ENCODE measurements around the gene RFX7.
"Not testable (repeated sequence)": the region's sequence is repeated elsewhere in the genome, so short reads cannot be mapped to it uniquely, and the experiment has no call there.

Gene RFX7

GRCh38 chr15:56207711-56208110 lies 36.0 kb downstream of the RFX7 start:
- Histone ChIP-seq H3K18ac (ENCODE audit: low read length) (no peak overlapping the region), H2AK5ac (ENCODE audit: low read depth, low read length) (no peak overlapping the region), H2AFZ (ENCODE audit: low read length) (no peak overlapping the region)

GRCh38 chr15:56207092-56207491 lies 36.6 kb downstream of the RFX7 start:
- no peak overlapping the region for H3K27ac ChIP-seq (replicated peaks; ENCODE audit: low read length)
- no peak overlapping the region for H2BK15ac ChIP-seq (ENCODE audit: low read length)
- no peaks in the 10 kb centered on the region for H3K4me1 ChIP-seq (ENCODE audit: control insufficient read depth in 2 of 2, insufficient read depth in 1 of 2, low read depth in 1 of 2, low read length in 2 of 2)
- no peak for DNase-seq (ENCODE audit: low spot score)
- no peak overlapping the region for H2BK12ac ChIP-seq (ENCODE audit: low read length)
- H3K79me1 ChIP-seq (ENCODE audit: low read depth, low read length): peaks cover 3% of the 10 kb centered on the region
- no peak overlapping the region for H3K4ac ChIP-seq (ENCODE audit: low read length)
- H3K14ac ChIP-seq (ENCODE audit: low read length): no peak overlapping the region
- no peak overlapping the region for H3K4me2 ChIP-seq (ENCODE audit: insufficient read depth, low read length, poor library complexity, severe bottlenecking)
- no peak overlapping the region for H2AK5ac ChIP-seq (ENCODE audit: low read depth, low read length)
- H3K18ac ChIP-seq (ENCODE audit: low read length): no peak overlapping the region
- H4K8ac ChIP-seq (ENCODE audit: low read depth, low read length): no peak overlapping the region
- H3K4me3 ChIP-seq (ENCODE audit: low read length in 2 of 2): no peak overlapping the region
- H3K9me3 ChIP-seq (replicated peaks in 1 of 2; ENCODE audit: control insufficient read depth in 2 of 2, insufficient read depth in 1 of 2, low read depth in 1 of 2, low read length in 2 of 2): peaks cover 0 to 33% of the 10 kb centered on the region in 2 donors
- no peaks in the 10 kb centered on the region for H3K27me3 ChIP-seq (ENCODE audit: control insufficient read depth in 3 of 3, insufficient read depth in 3 of 3, low read depth in 1 of 3, low read length in 3 of 3)
- H3K36me3 ChIP-seq (replicated peaks in 1 of 2; ENCODE audit: control insufficient read depth in 2 of 2, insufficient read depth in 2 of 2, low read length in 2 of 2): peaks cover 0 to 34% of the 10 kb centered on the region in 2 donors
- no peak overlapping the region for H4K91ac ChIP-seq (ENCODE audit: low read depth, low read length, poor library complexity)
- no peak overlapping the region for H3K23ac ChIP-seq (ENCODE audit: low read depth, low read length, poor library complexity)
- H2AFZ ChIP-seq (ENCODE audit: low read length): no peak overlapping the region
- H3K9ac ChIP-seq (ENCODE audit: low read depth, low read length, poor library complexity): no peak overlapping the region
- no peak overlapping the region for H2BK120ac ChIP-seq (ENCODE audit: low read depth, low read length)
- H2BK5ac ChIP-seq (ENCODE audit: low read length): no peak overlapping the region

More at GRCh38 chr15:56207711-56208110, 36.0 kb downstream of the RFX7 start:
- Histone ChIP-seq H3K4ac (ENCODE audit: low read length) (no peak overlapping the region), H4K8ac (ENCODE audit: low read depth, low read length) (no peak overlapping the region), H3K27me3 (ENCODE audit: control insufficient read depth in 3 of 3, insufficient read depth in 3 of 3, low read depth in 1 of 3, low read length in 3 of 3) (no peaks in the 10 kb centered on the region), H3K4me1 (ENCODE audit: control insufficient read depth in 2 of 2, insufficient read depth in 1 of 2, low read depth in 1 of 2, low read length in 2 of 2) (no peaks in the 10 kb centered on the region), H2BK12ac (ENCODE audit: low read length) (no peak overlapping the region), H3K9ac (ENCODE audit: low read depth, low read length, poor library complexity) (no peak overlapping the region), H2BK5ac (ENCODE audit: low read length) (no peak overlapping the region), H3K23ac (ENCODE audit: low read depth, low read length, poor library complexity) (no peak overlapping the region), H4K91ac (ENCODE audit: low read depth, low read length, poor library complexity) (no peak overlapping the region), H3K4me3 (ENCODE audit: low read length in 2 of 2) (no peak overlapping the region), H3K9me3 (replicated peaks in 1 of 2; ENCODE audit: control insufficient read depth in 2 of 2, insufficient read depth in 1 of 2, low read depth in 1 of 2, low read length in 2 of 2) (peaks cover 0 to 37% of the 10 kb centered on the region in 2 donors), H2BK120ac (ENCODE audit: low read depth, low read length) (no peak overlapping the region), H3K14ac (ENCODE audit: low read length) (no peak overlapping the region), H3K36me3 (replicated peaks in 1 of 2; ENCODE audit: control insufficient read depth in 2 of 2, insufficient read depth in 2 of 2, low read length in 2 of 2) (peaks cover 3 to 34% of the 10 kb centered on the region in 2 donors), H3K79me1 (ENCODE audit: low read depth, low read length) (peaks cover 2% of the 10 kb centered on the region), H3K4me2 (ENCODE audit: insufficient read depth, low read length, poor library complexity, severe bottlenecking) (no peak overlapping the region), H3K27ac (replicated peaks; ENCODE audit: low read length) (no peak overlapping the region), H2BK15ac (ENCODE audit: low read length) (no peak overlapping the region)
- WGBS, 2 donors (ENCODE audit: extremely low coverage in 2 of 2, insufficient read length in 2 of 2, insufficient replicate concordance in 1 of 2): no CpG with 5 or more reads among the region's 1 CpG
- DNase-seq (ENCODE audit: low spot score): no peak

- no peak overlapping the region for H3K9ac ChIP-seq (ENCODE audit: low read depth, low read length, poor library complexity)
- H3K27ac ChIP-seq (replicated peaks; ENCODE audit: low read length): no peak overlapping the region
- no peak overlapping the region for H2BK120ac ChIP-seq (ENCODE audit: low read depth, low read length)
- H3K36me3 ChIP-seq (replicated peaks in 1 of 2; ENCODE audit: control insufficient read depth in 2 of 2, insufficient read depth in 2 of 2, low read length in 2 of 2): peaks cover 0 to 35% of the 10 kb centered on the region in 2 donors
- no peak overlapping the region for H3K14ac ChIP-seq (ENCODE audit: low read length)
- H3K4me3 ChIP-seq (ENCODE audit: low read length in 2 of 2): no peak overlapping the region
- H3K4me1 ChIP-seq (ENCODE audit: control insufficient read depth in 2 of 2, insufficient read depth in 1 of 2, low read depth in 1 of 2, low read length in 2 of 2): no peaks in the 10 kb centered on the region
- no peak overlapping the region for H3K23ac ChIP-seq (ENCODE audit: low read depth, low read length, poor library complexity)
- H2BK12ac ChIP-seq (ENCODE audit: low read length): no peak overlapping the region
- no peak overlapping the region for H4K8ac ChIP-seq (ENCODE audit: low read depth, low read length)
- H3K9me3 ChIP-seq (replicated peaks in 1 of 2; ENCODE audit: control insufficient read depth in 2 of 2, insufficient read depth in 1 of 2, low read depth in 1 of 2, low read length in 2 of 2): peaks cover 0 to 22% of the 10 kb centered on the region in 2 donors
- no peak overlapping the region for H3K18ac ChIP-seq (ENCODE audit: low read length)
- peaks cover 2% of the 10 kb centered on the region for H3K79me1 ChIP-seq (ENCODE audit: low read depth, low read length)
- H2BK5ac ChIP-seq (ENCODE audit: low read length): no peak overlapping the region
- no peaks in the 10 kb centered on the region for H3K27me3 ChIP-seq (ENCODE audit: control insufficient read depth in 3 of 3, insufficient read depth in 3 of 3, low read depth in 1 of 3, low read length in 3 of 3)
- no peak for DNase-seq (ENCODE audit: low spot score)
- H4K91ac ChIP-seq (ENCODE audit: low read depth, low read length, poor library complexity): no peak overlapping the region
- no peak overlapping the region for H2BK15ac ChIP-seq (ENCODE audit: low read length)
- H2AFZ ChIP-seq (ENCODE audit: low read length): no peak overlapping the region
- H3K4me2 ChIP-seq (ENCODE audit: insufficient read depth, low read length, poor library complexity, severe bottlenecking): no peak overlapping the region
- H2AK5ac ChIP-seq (ENCODE audit: low read depth, low read length): no peak overlapping the region
- no peak overlapping the region for H3K4ac ChIP-seq (ENCODE audit: low read length)
Observed at GRCh38 chr15:56205061-56205876, 38.4 kb downstream of the RFX7 start.

- H3K9ac ChIP-seq (ENCODE audit: low read depth, low read length, poor library complexity); H3K4me1 ChIP-seq (ENCODE audit: control insufficient read depth in 2 of 2, insufficient read depth in 1 of 2, low read depth in 1 of 2, low read length in 2 of 2); H4K8ac ChIP-seq (ENCODE audit: low read depth, low read length); H2AK5ac ChIP-seq (ENCODE audit: low read depth, low read length); H2BK15ac ChIP-seq (ENCODE audit: low read length); H4K91ac ChIP-seq (ENCODE audit: low read depth, low read length, poor library complexity); H3K4ac ChIP-seq (ENCODE audit: low read length); H3K79me1 ChIP-seq (ENCODE audit: low read depth, low read length); H3K4me2 ChIP-seq (ENCODE audit: insufficient read depth, low read length, poor library complexity, severe bottlenecking); H3K27me3 ChIP-seq (ENCODE audit: control insufficient read depth in 3 of 3, insufficient read depth in 3 of 3, low read depth in 1 of 3, low read length in 3 of 3); DNase-seq (ENCODE audit: low spot score); H3K14ac ChIP-seq (ENCODE audit: low read length); H3K23ac ChIP-seq (ENCODE audit: low read depth, low read length, poor library complexity); H2AFZ ChIP-seq (ENCODE audit: low read length); H3K18ac ChIP-seq (ENCODE audit: low read length); H2BK120ac ChIP-seq (ENCODE audit: low read depth, low read length); H2BK5ac ChIP-seq (ENCODE audit: low read length); H2BK12ac ChIP-seq (ENCODE audit: low read length); H3K4me3 ChIP-seq (ENCODE audit: low read length in 2 of 2); H3K27ac ChIP-seq (replicated peaks; ENCODE audit: low read length): not testable (repeated sequence)
- Histone ChIP-seq H3K36me3 (replicated peaks in 1 of 2; ENCODE audit: control insufficient read depth in 2 of 2, insufficient read depth in 2 of 2, low read length in 2 of 2) (peaks cover 0 to 44% of the 10 kb centered on the region in 2 donors), H3K9me3 (replicated peaks in 1 of 2; ENCODE audit: control insufficient read depth in 2 of 2, insufficient read depth in 1 of 2, low read depth in 1 of 2, low read length in 2 of 2) (peaks cover 0 to 16% of the 10 kb centered on the region in 2 donors)
- WGBS, 2 donors (ENCODE audit: extremely low coverage in 2 of 2, insufficient read length in 2 of 2, insufficient replicate concordance in 1 of 2): no CpG with 5 or more reads among the region's 4 CpGs
Observed at GRCh38 chr15:56203312-56203922, 40.3 kb downstream of the RFX7 start.
